ENCODE results near the gene LIN54. TPM values are rescaled to one million over a fixed set of nuclear protein-coding genes. Genes with fewer than 3 reads are reported as not detected.

The LIN54 gene
- total and polyA plus RNA-seq, 8 donors = 1.1 to 5.7 (median 3.1) TPM

DNA sequence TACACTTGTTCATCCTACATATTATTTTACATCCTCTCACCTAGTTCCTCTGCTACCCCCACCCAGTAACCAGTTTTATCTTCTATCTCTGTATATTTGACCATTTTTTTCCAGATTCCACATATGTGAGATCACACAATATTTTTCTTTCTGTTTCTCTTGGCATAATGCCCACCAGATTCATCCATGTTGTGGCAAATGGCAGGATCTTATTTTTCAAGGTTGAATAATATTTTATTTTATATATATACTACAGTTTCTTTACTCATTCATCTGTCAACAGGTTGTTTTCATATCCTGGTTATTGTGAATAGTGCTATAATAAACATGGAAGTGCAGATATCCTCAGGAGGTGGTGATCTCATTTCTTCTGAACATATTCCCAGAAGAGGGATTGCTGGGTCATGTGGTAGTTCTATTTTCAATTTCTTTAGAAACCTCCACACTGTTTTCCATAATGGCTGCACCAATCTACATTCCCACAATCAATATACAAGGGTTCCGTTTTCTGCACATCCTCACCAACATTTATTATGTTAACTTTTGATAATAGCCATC is 61.9 kb downstream of the LIN54 start:
- H3K27me3 ChIP-seq = no peaks in the 10 kb centered on the region
- TF ChIP-seq CTCF (IDR thresholded peaks at IDR 0.05) = no peak
- H3K36me3 ChIP-seq = no peaks in the 10 kb centered on the region
- WGBS, 2 donors = 100% methylated on average over 1 of the region's 1 CpG
- no peak overlapping the region for H3K4me3 ChIP-seq
- ATAC-seq (no peak), FAIRE-seq (no peak), DNase-seq (no peak)
- no peaks in the 10 kb centered on the region for H3K9me3 ChIP-seq
- no peaks in the 10 kb centered on the region for H3K4me1 ChIP-seq
- no peak overlapping the region for H3K27ac ChIP-seq
- intact Hi-C loops (cut with DNase I) = no loop called here

DNA sequence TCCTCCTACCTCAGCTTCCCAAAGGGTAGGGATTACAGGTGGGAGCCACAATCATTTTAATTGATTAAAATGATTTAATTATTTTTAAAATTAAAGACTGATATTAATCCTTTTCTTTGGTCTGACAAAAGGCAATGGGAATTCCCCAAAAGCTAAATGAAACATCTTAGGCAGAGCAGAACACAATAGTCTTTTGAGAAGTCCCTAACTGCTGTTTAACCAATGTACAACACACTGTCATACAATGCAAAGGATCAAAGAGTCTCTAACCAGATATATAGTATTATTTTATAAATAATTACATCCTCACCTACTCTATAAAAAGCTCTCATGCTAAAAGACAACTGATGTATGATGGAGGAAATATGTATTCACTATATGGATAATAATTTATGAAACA is 63.1 kb downstream of the LIN54 start:
- no peaks in the 10 kb centered on the region for H3K36me3 ChIP-seq
- FAIRE-seq = peak; percentile 43
- H3K9me3 ChIP-seq = no peaks in the 10 kb centered on the region
- ATAC-seq = no peak
- H3K4me3 ChIP-seq = no peak overlapping the region
- DNase-seq = no peak
- H3K27me3 ChIP-seq = no peaks in the 10 kb centered on the region
- no peaks in the 10 kb centered on the region for H3K4me1 ChIP-seq
- no peak overlapping the region for H3K27ac ChIP-seq
- TF ChIP-seq CTCF (IDR thresholded peaks at IDR 0.05) = no peak
- intact Hi-C loops (cut with DNase I) = no loop called here

DNA sequence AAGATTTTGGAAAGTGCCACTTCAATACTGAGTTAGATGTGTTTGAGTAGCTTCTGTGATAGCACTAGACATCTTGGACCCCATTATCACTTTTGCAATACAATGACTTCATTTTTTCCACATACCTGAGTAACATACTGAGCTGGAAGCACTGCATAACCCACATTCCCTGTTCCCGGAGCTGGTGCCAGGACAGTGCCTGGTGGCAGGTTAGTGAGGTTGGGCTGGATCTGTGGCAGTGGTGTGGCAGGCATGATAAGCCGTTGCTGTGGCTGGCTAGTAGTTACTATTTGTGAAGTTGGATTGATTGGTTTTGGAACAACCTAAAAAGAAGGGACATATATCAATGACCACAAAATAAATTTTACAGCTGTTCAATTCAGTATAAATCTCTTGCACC is 71.2 kb downstream of the LIN54 start:
- no peak for DNase-seq
- no peak for FAIRE-seq
- Histone ChIP-seq H3K27ac (no peak overlapping the region), H3K4me3 (no peak overlapping the region), H3K9me3 (no peaks in the 10 kb centered on the region), H3K4me1 (no peaks in the 10 kb centered on the region), H3K27me3 (no peaks in the 10 kb centered on the region), H3K36me3 (peaks cover 0 to 4% (median 3%) of the 10 kb centered on the region in 3 donors)
- no peak for ATAC-seq
- whole genome bisulfite sequencing, 2 donors = 52 to 61% methylated on average over 2 of the region's 2 CpGs
- intact Hi-C loops (cut with DNase I) = no loop called here
- TF ChIP-seq CTCF (IDR thresholded peaks at IDR 0.05) = no peak

- no peak for ATAC-seq
- Histone ChIP-seq H3K4me3 (no peak overlapping the region), H3K4me1 (no peaks in the 10 kb centered on the region), H3K9me3 (no peaks in the 10 kb centered on the region), H3K36me3 (peaks cover 0 to 4% (median 3%) of the 10 kb centered on the region in 3 donors), H3K27ac (no peak overlapping the region), H3K27me3 (no peaks in the 10 kb centered on the region)
- intact Hi-C loops (cut with DNase I) = no loop called here
- DNase-seq = no peak
- no peak for FAIRE-seq
- no peak for TF ChIP-seq CTCF (IDR thresholded peaks at IDR 0.05)
Measured at GRCh38 chr4:82934441-82934840, 76.2 kb downstream of the LIN54 start.

DNA sequence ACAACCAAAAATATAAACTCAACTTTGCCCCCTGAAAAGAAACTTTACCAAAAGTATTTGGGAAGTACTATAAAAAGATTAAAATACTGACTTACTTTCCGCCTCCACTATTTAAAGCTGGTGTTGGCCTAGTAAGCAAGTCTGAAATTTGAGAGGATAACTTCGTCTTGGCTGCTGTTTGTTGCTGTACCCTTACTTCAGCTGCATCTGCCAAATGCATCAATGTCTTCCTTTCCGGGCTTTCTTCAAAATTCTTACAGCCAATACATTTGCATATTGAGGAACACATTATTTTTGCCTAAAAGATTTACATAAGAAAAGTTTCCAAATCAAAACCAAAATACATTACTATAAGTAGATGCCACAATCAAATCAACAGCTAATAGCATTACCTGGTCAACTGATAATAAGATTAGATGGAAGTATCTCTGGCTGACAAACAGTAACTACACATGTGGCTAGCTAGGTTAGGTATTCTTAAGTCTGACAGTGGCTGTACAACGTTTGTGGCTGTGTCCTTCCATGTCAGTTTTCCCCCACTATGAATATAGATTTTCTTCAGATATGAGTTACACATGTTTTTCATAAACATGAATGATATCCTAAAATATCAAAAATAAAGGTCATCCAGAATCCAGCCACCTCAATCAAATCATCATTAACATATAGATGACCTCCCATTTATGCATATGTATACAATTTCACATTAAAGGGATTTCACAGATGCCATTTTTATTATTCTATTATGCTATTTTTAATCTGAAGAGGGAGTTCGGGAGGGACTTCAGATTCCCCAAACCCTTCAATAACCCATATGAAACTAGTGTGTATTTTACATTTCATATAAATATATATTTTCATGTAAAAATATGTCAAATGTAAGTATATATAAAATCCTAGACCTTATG is 79.5 kb downstream of the LIN54 start:
- 81 to 83% methylated on average over 5 of the region's 5 CpGs for WGBS, 2 donors
- ATAC-seq (no peak), DNase-seq (no peak), FAIRE-seq (no peak)
- peaks cover 0 to 3% (median 0%) of the 10 kb centered on the region in 3 donors for H3K36me3 ChIP-seq
- H3K4me3 ChIP-seq = no peak overlapping the region
- no peaks in the 10 kb centered on the region for H3K9me3 ChIP-seq
- no peaks in the 10 kb centered on the region for H3K4me1 ChIP-seq
- H3K27ac ChIP-seq = no peak overlapping the region
- no peak for TF ChIP-seq CTCF (IDR thresholded peaks at IDR 0.05)
- intact Hi-C loops (cut with DNase I) = no loop called here
- no peaks in the 10 kb centered on the region for H3K27me3 ChIP-seq

Measured in pancreas (tissue), 10 donors.